GM18873 (cell line): ENCODE results near the gene AGPS.
A peak's percentile ranks its signal among the peaks of the same experiment; 100 is the strongest.
"Not testable (repeated sequence)": the region's sequence is repeated elsewhere in the genome, so short reads cannot be mapped to it uniquely, and the experiment has no call there.

Experiments used
- ATAC-seq: cut with Tn5 transposase; IDR thresholded peaks from one replicate; pipeline ENCODE4 v1.9.1; 2021; ENCODE audit warnings: mild to moderate bottlenecking, moderate library complexity, moderate number of reproducible peaks; ENCODE audit not compliant: unreplicated experiment, low FRiP score

AGPS gene

GRCh38 chr2:177392373-177393202, at the start of gene AGPS:
Gene AGPS (plus strand): TSS chr2:177392773. CDS start chr2:177392790, 17 bp downstream.
- ATAC-seq = peak; percentile 75

- no peak for ATAC-seq
Observed at GRCh38 chr2:177343773-177344172, 48.8 kb upstream of the AGPS start.

DNA sequence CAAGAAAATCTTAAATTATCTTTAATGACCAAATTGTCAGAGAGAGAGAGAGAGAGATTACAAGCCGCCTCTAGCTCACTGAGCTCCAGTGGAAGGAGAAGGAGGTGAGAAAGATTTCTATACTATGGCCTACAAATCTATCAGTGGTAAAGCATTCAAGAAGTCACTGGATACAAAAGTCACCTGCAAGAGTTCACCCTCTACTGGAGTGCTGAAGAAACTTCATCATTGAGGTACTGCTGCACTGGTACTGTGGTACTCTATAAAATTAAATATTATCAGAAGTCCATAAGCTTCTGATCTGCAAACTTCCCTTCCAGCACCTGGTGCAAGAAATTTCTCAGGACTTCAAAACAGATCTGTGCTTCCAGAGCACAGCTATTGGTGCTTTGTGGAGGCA, 48.3 kb upstream of the AGPS start:
- no peak for ATAC-seq

GRCh38 chr2:177346192-177346591, 46.4 kb upstream of the AGPS start:
- ATAC-seq = no peak

DNA sequence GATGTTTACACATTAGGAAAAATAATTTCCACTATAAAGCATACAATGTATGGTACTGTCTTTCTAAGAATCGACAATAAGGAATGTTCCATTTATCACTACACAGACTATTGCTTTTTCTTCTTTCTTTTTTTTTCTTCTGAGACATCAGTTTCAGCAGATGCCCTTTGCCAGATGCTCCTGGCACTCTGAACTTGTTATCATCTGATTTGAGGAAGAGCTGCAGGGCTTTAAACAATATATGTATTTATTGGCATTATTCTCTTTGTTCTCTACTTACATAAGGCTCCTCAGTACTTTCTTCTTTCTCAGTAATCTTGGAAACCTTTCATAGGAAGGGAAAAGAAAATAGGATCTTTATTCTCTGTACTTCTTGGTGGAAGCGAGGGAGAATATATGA, 45.0 kb upstream of the AGPS start:
- ATAC-seq = no peak

DNA sequence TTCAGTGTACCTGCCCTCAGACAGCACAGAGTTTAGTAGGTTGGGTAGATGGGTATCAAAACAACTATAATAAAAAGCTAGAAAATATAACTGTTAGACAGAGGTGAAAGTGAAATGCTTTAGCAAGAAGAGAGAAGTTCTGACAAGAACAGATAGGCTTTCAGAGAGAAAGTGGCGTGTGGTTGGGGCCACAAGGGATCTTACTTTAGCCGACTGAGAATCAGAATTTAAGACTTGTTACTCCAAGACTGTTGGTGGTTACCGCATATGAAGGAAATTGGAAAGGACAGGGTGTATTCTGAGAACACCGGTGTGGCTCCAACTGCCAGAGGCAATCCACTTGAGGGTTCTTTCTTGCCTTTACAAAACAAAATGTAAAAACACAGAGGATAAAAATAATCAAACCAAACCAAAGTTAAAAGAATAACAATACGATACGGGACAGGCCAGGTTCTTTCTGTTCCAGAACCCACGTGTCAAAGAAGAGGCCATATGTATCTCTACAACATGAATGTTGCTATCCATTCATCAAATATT, 44.4 kb upstream of the AGPS start:
- no peak for ATAC-seq

GRCh38 chr2:177348733-177349693, 43.6 kb upstream of the AGPS start:
- ATAC-seq = no peak

- ATAC-seq = not testable (repeated sequence)
Observed at GRCh38 chr2:177350624-177351023, 41.9 kb upstream of the AGPS start.

DNA sequence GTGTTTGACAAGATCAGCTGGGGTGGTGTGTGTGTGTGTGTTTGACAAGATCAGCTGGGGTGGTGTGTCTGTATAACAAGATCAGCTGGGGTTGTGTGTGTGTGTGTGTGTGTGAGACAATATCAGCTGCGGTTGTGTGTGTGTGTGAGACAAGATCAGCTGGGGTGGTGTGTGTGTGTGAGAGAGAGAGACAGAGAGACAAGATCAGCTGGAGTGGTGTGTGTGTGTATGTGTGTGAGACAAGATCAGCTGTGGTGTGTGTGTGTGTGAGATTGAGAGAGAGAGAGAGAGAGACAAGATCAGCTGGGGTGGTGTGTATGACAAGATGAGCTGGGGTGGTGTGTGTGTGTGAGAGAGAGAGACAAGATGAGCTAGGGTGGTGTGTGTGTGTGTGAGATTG, 41.5 kb upstream of the AGPS start:
- ATAC-seq = not testable (repeated sequence)

DNA sequence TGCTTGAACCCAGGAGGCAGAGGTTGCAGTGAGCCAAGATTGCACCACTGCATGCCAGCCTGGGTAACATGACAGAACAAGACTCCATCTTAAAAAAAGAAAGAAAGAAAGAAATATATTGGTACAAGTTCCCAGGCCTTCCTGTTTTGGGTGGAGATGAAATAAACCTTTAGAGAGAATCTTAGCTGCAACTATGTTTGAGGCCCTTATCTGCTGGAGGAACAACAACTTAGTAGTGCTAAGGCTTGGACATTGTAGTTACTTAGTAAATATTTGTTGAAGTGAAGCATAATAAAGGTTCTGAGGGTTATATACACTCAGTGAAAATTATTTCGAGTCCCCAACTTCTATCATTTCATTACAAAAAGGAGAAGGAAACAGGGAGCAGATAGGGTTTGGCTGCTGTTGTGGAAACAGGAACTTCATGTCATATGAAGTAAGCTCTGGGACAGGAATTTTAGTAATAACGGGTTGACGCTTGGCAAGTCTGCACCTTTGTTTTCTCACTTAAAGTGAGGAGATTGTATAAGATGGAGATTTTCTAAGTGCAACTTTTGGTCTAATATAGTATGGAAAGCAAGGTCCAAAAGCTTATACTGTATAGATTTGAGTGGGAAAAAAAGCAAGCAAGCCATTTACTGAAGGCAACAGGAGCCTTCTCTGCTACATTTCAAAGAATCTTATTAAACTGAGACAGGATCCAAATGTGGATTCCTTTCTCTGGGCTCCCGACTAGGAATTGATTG, 40.0 kb upstream of the AGPS start:
- no peak for ATAC-seq

GRCh38 chr2:177353187-177353478, 39.4 kb upstream of the AGPS start:
- ATAC-seq = no peak

- not testable (repeated sequence) for ATAC-seq
Observed at GRCh38 chr2:177354541-177354940, 38.0 kb upstream of the AGPS start.

DNA sequence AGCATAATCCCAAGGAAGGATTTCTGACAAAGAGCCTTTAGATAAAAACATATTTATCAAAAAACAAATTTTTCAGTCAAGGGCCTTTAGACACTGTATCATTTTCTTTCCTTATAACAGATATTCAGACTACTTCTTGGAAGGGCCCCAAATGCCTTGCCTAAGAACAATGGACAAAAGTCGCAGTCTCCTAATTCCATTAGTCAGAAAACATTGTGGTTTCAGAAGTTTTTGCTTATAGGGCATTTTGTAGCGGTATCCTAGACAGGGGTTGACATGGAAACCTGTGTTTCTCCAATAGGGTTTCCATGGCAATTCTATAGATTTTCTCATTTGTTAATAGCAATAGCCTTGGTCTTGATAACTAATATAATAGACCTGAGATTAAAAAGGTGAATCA, 36.7 kb upstream of the AGPS start:
- no peak for ATAC-seq

DNA sequence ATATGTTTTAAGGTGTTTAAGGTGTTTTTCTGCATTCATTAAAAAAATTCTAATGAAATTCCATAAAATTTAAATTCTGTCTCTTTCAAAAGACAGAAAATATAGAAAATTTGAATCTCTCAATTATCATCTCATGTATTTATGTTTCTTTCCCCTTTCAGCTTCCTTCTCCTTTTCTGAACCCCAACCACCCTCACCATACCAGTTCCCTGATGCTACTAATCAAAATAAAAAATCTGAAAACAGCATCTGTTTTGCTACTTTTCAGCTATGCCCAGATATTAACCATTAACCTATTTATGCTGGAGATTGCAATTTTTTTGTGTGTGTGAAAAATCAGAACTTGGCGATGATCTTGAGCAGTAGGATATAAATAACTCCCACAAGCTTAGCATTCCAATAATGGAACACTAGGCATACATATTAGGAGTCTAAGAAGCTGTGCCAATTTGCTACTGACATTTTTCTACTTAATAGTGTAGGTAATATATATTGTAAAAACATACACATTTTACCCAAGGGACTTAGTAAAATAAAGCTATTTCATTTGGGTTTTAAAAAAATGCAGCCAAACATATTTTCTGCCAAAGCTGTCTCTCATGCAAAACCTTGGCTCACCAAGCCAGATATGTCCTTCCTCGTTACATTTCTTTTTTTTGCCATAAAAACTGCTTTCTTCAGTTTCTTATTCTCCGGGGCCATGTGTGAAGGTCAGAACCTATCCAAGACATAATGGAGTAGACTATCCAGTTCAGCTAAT, 32.6 kb upstream of the AGPS start:
- no peak for ATAC-seq

- no peak for ATAC-seq
Observed at GRCh38 chr2:177362499-177362898, 30.1 kb upstream of the AGPS start.

DNA sequence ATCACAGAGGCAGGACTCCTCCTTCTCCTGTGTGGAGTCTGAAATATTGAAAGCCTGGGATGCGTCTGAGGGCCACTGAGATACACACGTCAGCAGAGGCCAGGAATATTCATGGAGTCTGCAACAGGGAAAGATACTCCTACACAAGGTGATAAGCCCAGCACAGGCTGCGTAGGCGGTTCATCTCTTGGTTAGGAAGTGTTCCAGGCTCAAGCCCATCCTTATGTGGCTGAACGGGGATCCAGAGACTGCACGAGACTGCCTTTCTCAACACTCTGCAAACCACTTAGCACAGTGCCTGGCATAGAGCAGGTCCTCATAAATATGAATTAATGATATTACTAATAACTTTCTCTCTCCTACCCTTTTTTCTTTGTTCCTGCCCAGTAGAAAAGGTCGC, 29.2 kb upstream of the AGPS start:
- ATAC-seq = no peak

DNA sequence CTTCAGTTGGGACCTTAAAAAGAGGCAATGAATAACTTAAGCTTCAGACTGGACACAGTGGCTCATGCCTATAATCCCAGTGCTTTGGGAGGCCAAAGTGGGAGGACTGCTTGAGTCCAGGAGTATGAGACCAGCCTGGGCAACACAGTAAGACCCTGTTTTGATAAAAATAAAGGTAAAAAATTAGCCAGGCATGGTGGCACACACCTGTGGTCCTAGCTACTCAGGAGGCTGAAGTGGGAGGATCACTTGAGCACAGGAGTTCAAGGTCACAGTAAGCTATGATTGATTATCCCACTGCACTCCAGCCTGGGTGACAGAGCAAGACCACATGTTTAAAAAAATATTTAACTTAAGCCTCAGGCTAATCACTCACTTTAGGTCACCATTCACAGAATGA, 26.8 kb upstream of the AGPS start:
- not testable (repeated sequence) for ATAC-seq

GRCh38 chr2:177368023-177368422, 24.6 kb upstream of the AGPS start:
- not testable (repeated sequence) for ATAC-seq

- no peak for ATAC-seq
Observed at GRCh38 chr2:177379354-177379753, 13.2 kb upstream of the AGPS start.

- ATAC-seq = no peak
Observed at GRCh38 chr2:177380181-177380580, 12.4 kb upstream of the AGPS start.
